ENCODE measurements around the gene SOWAHA. TPM values are rescaled to one million over a fixed set of nuclear protein-coding genes. Genes with fewer than 3 reads are reported as not detected.

SOWAHA gene
- total and polyA plus RNA-seq, 10 of the 15 experiments (the other 5 are each of a cell fraction or from before 2014, with no cell fraction given), result 0.02 to 0.37 (median 0.05) TPM; not detected in 4

DNA sequence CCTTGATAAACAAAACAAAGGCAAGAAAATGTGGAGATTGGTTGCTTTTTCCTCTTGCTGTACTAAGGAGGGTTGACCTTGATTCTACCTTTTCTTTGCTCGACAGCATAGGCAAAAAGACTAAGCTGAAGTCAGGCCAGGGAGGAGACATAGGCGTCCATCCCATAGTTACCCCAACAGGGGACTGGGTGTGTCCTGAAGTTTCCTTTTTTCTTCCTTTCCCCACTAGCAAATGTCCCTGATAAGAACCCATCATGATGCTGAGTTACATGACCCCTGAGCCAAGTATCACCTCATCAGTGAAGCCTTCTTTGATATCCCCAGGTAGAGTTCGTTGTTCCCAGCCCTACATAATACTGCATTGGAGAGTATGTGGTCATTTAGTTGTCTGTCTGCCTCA is 27.2 kb downstream of the SOWAHA start:
- FAIRE-seq (no peak), ATAC-seq (no peak), DNase-seq (ENCODE audit: low read depth, low spot score) (no peak)
- in situ Hi-C loops (cut with MboI), result no loop called here
- Histone ChIP-seq H3K27me3 (replicated peaks in 1 of 2; ENCODE audit: control insufficient read depth in 2 of 2, insufficient read depth in 2 of 2, low read length in 1 of 2) (no peaks in the 10 kb centered on the region), H3K79me2 (ENCODE audit: control insufficient read depth, insufficient read depth, low read length) (no peaks in the 10 kb centered on the region), H3K4me2 (ENCODE audit: control insufficient read depth, insufficient read depth) (no peak overlapping the region), H3K9me3 (replicated peaks; ENCODE audit: control insufficient read depth, insufficient read depth, low read length) (no peaks in the 10 kb centered on the region), H2AFZ (ENCODE audit: control insufficient read depth, low read depth, low read length) (no peak overlapping the region), H3K9ac (ENCODE audit: control insufficient read depth, insufficient read depth, low read length) (no peak overlapping the region), H3K4me3 (no peak overlapping the region), H4K20me1 (ENCODE audit: control insufficient read depth, insufficient read depth) (no peaks in the 10 kb centered on the region), H3K4me1 (ENCODE audit: control insufficient read depth, insufficient read depth, low read length) (no peaks in the 10 kb centered on the region), H3K36me3 (ENCODE audit: control insufficient read depth in 2 of 2, insufficient read depth in 2 of 2, low read length in 1 of 2) (no peaks in the 10 kb centered on the region), H3K27ac (ENCODE audit: control insufficient read depth, insufficient read depth) (no peak overlapping the region)
- WGBS (ENCODE audit: insufficient coverage, insufficient replicate concordance, low lambda C conversion rate, missing lambda C conversion rate), result 36% methylated on average over 3 of the region's 3 CpGs
- RAD21 ChIA-PET (ENCODE audit: unreplicated experiment), result interaction anchor here (1.5 kb wide), 1 partner anchor 23 kb away, joined by 3 read pairs; no protein-coding TSS in a partner anchor
- intact Hi-C loops (cut with micrococcal nuclease; ENCODE audit: unreplicated experiment), result no loop called here
- POLR2A ChIA-PET, result no interaction called here
- CTCF ChIA-PET, result no interaction called here
- no TSS peak for BruUV-seq (replicated peaks)
- SMC1A ChIA-PET (ENCODE audit: uncharacterized antibody, unreplicated experiment), result interaction anchor here (1.0 kb wide), 1 partner anchor 201 kb away, joined by 4 read pairs; no protein-coding TSS in a partner anchor
- TF ChIP-seq ZSCAN29 (IDR thresholded peaks at IDR 0.05), result no peak
- no peak for TF ChIP-seq ASH2L (IDR thresholded peaks at IDR 0.05; ENCODE audit: borderline replicate concordance, low read depth)
- no peak for TF ChIP-seq SMAD5 (IDR thresholded peaks at IDR 0.05; ENCODE audit: low read depth)
- TF ChIP-seq PML (IDR thresholded peaks at IDR 0.05; ENCODE audit: low read length), result no peak

DNA sequence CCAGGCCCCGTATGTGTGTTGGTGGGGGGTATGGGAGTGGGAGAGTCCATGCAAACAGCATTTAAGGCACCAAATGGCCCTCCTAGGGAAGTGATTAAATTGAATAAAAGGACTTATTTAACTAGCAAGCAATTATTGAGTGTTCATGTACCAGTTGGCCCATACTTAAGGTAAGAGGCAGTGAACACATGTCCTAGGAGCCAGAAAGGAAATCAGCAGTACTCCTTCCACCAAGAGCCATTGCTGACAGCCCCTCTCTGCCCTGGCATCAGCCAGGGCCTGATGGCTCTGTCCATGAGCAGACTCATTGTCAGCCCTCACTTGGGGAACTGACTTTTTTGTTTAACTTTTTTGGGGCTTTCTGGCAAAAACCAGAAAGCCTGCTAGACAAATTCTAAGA is 27.8 kb downstream of the SOWAHA start:
- WGBS (ENCODE audit: insufficient coverage, insufficient replicate concordance, low lambda C conversion rate, missing lambda C conversion rate), result 88% methylated on average over 1 of the region's 1 CpG
- no peak for ATAC-seq
- Histone ChIP-seq H3K27me3 (replicated peaks in 1 of 2; ENCODE audit: control insufficient read depth in 2 of 2, insufficient read depth in 2 of 2, low read length in 1 of 2) (no peaks in the 10 kb centered on the region), H3K4me1 (ENCODE audit: control insufficient read depth, insufficient read depth, low read length) (no peaks in the 10 kb centered on the region), H3K27ac (ENCODE audit: control insufficient read depth, insufficient read depth) (no peak overlapping the region), H3K4me2 (ENCODE audit: control insufficient read depth, insufficient read depth) (no peak overlapping the region), H3K79me2 (ENCODE audit: control insufficient read depth, insufficient read depth, low read length) (no peaks in the 10 kb centered on the region), H3K4me3 (no peak overlapping the region), H2AFZ (ENCODE audit: control insufficient read depth, low read depth, low read length) (no peak overlapping the region), H4K20me1 (ENCODE audit: control insufficient read depth, insufficient read depth) (no peaks in the 10 kb centered on the region), H3K9ac (ENCODE audit: control insufficient read depth, insufficient read depth, low read length) (no peak overlapping the region), H3K36me3 (ENCODE audit: control insufficient read depth in 2 of 2, insufficient read depth in 2 of 2, low read length in 1 of 2) (no peaks in the 10 kb centered on the region), H3K9me3 (replicated peaks; ENCODE audit: control insufficient read depth, insufficient read depth, low read length) (no peaks in the 10 kb centered on the region)
- in situ Hi-C loops (cut with MboI), result no loop called here
- no peak for DNase-seq (ENCODE audit: low read depth, low spot score)
- no TSS peak for BruUV-seq (replicated peaks)
- ChIA-PET RAD21 (ENCODE audit: unreplicated experiment) (interaction anchor here (1.5 kb wide), 1 partner anchor 23 kb away, joined by 3 read pairs; no protein-coding TSS in a partner anchor), CTCF (interaction anchor here (0.7 kb wide), 1 partner anchor 1567 kb away, joined by 3 read pairs; no protein-coding TSS in a partner anchor), SMC1A (ENCODE audit: uncharacterized antibody, unreplicated experiment) (interaction anchor here (1.0 kb wide), 1 partner anchor 201 kb away, joined by 4 read pairs; no protein-coding TSS in a partner anchor), POLR2A (interaction anchor here (0.6 kb wide), 1 partner anchor 263 kb away, joined by 3 read pairs; no protein-coding TSS in a partner anchor)
- intact Hi-C loops (cut with micrococcal nuclease; ENCODE audit: unreplicated experiment), result no loop called here
- no peak for FAIRE-seq
- no peak for TF ChIP-seq KDM1A (IDR thresholded peaks at IDR 0.05; ENCODE audit: borderline replicate concordance)
- no peak for TF ChIP-seq IKZF1 (conservative IDR thresholded peaks at IDR 0.05)
- TF ChIP-seq, protein P1, sequence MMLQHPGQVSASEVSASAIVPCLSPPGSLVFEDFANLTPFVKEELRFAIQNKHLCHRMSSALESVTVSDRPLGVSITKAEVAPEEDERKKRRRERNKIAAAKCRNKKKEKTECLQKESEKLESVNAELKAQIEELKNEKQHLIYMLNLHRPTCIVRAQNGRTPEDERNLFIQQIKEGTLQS (IDR thresholded peaks at IDR 0.05; ENCODE audit: borderline replicate concordance, extremely low read depth, low read depth, low read length), result no peak
- TF ChIP-seq ZNF622 (IDR thresholded peaks at IDR 0.05), result no peak
- TF ChIP-seq BACH1 (IDR thresholded peaks at IDR 0.05; ENCODE audit: borderline replicate concordance), result no peak
- TF ChIP-seq EZH2 (IDR thresholded peaks at IDR 0.05; ENCODE audit: borderline replicate concordance, control insufficient read depth, low read depth, low read length), result no peak
- TF ChIP-seq, protein P2, sequence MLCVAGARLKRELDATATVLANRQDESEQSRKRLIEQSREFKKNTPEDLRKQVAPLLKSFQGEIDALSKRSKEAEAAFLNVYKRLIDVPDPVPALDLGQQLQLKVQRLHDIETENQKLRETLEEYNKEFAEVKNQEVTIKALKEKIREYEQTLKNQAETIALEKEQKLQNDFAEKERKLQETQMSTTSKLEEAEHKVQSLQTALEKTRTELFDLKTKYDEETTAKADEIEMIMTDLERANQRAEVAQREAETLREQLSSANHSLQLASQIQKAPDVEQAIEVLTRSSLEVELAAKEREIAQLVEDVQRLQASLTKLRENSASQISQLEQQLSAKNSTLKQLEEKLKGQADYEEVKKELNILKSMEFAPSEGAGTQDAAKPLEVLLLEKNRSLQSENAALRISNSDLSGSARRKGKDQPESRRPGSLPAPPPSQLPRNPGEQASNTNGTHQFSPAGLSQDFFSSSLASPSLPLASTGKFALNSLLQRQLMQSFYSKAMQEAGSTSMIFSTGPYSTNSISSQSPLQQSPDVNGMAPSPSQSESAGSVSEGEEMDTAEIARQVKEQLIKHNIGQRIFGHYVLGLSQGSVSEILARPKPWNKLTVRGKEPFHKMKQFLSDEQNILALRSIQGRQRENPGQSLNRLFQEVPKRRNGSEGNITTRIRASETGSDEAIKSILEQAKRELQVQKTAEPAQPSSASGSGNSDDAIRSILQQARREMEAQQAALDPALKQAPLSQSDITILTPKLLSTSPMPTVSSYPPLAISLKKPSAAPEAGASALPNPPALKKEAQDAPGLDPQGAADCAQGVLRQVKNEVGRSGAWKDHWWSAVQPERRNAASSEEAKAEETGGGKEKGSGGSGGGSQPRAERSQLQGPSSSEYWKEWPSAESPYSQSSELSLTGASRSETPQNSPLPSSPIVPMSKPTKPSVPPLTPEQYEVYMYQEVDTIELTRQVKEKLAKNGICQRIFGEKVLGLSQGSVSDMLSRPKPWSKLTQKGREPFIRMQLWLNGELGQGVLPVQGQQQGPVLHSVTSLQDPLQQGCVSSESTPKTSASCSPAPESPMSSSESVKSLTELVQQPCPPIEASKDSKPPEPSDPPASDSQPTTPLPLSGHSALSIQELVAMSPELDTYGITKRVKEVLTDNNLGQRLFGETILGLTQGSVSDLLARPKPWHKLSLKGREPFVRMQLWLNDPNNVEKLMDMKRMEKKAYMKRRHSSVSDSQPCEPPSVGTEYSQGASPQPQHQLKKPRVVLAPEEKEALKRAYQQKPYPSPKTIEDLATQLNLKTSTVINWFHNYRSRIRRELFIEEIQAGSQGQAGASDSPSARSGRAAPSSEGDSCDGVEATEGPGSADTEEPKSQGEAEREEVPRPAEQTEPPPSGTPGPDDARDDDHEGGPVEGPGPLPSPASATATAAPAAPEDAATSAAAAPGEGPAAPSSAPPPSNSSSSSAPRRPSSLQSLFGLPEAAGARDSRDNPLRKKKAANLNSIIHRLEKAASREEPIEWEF (IDR thresholded peaks at IDR 0.05; ENCODE audit: insufficient replicate concordance, low read depth, low read length), result no peak

Data from GM12878 (cell line).